NCI-H1105 treated with DMSO at 0.1 percent for 48 hours (cell line): Measurements from ENCODE around the gene CGB3.

Experiments used
- DNase-seq: peaks from one replicate; lab custom pipeline; 2025; lab: John Stamatoyannopoulos, UW

The CGB3 gene

DNA sequence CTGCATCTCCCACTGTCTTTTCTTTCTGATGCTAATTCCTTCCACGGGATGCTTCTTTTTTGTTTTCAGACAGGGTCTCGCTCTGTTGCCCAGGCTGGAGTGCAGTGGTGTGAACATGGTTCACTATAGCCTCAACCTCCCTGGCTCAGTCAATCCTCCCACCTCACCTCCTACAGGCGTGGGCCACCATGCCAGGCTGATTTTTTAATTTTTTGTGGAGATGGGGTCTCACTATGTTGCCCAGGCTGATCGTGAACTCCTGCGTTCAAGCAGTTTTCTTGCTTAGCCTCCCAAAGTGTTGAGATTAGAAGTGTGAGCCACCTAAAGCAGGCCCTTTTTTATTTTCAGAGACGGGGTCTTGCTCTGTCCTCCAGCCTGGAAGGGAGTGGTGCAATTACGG is 35.8 kb downstream of the CGB3 start:
- no peak for DNase-seq

- no peak for DNase-seq
Observed at GRCh38 chr19:48987323-48987722, 36.8 kb downstream of the CGB3 start.

DNA sequence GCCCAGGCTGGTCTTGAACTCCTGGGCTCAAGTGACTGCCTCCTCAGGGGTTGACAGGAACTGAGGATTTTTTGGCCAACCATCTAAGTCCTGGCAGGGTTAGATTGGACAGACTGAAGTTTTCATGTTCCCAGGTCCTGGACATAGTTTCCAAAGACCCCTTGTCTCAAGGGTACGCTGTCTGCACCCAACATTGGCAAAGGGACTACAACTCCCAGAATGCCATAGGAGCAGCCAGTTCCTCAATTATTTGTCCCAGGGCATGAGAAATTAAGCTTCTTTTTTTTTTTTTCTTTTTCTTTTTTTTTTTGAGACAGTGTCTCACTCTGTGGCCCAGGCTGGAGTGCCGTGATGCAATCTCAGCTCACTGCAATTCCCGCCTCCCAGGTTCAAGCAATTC is 37.9 kb downstream of the CGB3 start:
- DNase-seq = no peak

DNA sequence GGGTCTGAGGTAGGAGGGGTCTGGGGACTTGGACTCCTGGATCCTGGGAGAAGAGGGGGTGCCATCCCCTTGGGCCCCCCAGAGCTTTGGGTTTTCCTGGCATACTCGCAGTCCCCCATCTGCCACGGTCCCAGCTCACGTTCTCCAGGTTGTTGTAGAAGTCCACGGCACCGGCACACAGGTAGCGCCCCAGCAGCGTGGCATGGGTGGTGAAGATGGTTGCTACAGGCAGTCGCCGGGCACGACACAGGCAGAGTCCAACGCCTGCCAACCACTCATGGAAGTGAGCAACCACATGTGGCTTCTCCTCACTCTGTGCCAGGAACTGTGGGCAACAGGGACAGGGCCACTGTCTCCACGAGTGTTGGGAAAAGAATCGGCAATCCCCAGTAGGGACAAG is 38.4 kb downstream of the CGB3 start:
- no peak for DNase-seq

GRCh38 chr19:48982280-48982679 is 41.9 kb downstream of the CGB3 start:
- DNase-seq = no peak

DNA sequence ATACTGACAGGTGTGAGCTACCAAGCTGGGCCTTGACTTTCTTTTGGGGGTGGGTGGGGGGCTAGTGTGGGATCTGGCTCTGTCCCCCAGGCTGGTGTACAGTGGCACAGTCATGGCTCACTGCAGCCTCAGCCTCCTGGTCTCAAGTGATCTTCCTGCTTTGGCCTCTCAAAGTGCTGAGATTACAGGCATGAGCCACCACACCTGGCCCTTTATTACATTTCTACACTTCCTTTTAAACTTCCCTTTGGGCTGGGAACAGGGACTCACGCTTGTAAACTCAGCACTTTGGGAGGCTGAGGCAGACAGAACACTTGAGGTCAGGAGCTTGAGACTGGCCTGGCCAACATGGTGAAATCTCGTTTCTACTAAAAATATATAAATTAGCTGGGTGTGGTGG is 47.1 kb downstream of the CGB3 start:
- DNase-seq = no peak

GRCh38 chr19:48975947-48976847 is 47.9 kb downstream of the CGB3 start:
- DNase-seq = peak; percentile 10
